Caco-2 (cell line): Measurements from ENCODE around the gene DCTD. TPM values are rescaled to one million over a fixed set of nuclear protein-coding genes. Genes with fewer than 3 reads are reported as not detected.

ENCODE experiments used
- BruUV-seq: library from RNA; stranded (reverse); fragments of 400-500 nt; replicated peaks from 2 replicates; lab custom pipeline; 2021; lab: Mats Ljungman, UMichigan
- CTCF ChIA-PET: fragments of 300-600 bp; sonication (Branson Sonifier 250); formaldehyde crosslinking; loops from one replicate; lab custom pipeline; 2022; ENCODE audit warnings: antibody characterized with exemption; lab: Charles Lee
- POLR2A ChIA-PET: fragments of 300-600 bp; sonication (Branson Sonifier 250); formaldehyde crosslinking; loops from one replicate; lab custom pipeline; 2022; ENCODE audit warnings: antibody characterized with exemption; lab: Charles Lee
- DNase-seq, 2 experiments: peaks; one replicate each; pipeline versions ENCODE4 v3.0.0 to v3.0.0-alpha.2; 2020 to 2022
- H3K27me3 ChIP-seq: replicated peaks from 2 replicates; pipeline ENCODE4 v1.6.0; 2011; ENCODE audit warnings: low read length; ENCODE audit not compliant: control insufficient read depth, insufficient read depth
- H3K36me3 ChIP-seq: 2 replicates; pipeline ENCODE4 v1.5.1; 2011; ENCODE audit warnings: low read length; ENCODE audit not compliant: control insufficient read depth, insufficient read depth
- H3K4me1 ChIP-seq: fragments of 250-450 bp; sonication (Bioruptor Pico); 2 replicates; pipeline ENCODE4 v1.5.1; 2020; ENCODE audit warnings: mild to moderate bottlenecking
- H3K4me3 ChIP-seq: 2 replicates; pipeline ENCODE4 v1.5.1; 2011; ENCODE audit warnings: low read depth, mild to moderate bottlenecking, control low read depth, low read length
- H3K9me3 ChIP-seq: fragments of 250-450 bp; sonication (Bioruptor Pico); 2 replicates; pipeline ENCODE4 v1.5.1; 2020; ENCODE audit warnings: mild to moderate bottlenecking, moderate library complexity
- H3K27ac Mint-ChIP-seq: one replicate; pipeline ENCODE4 v1.8.0; 2022; ENCODE audit warnings: mixed read lengths; ENCODE audit not compliant: unreplicated experiment
- H3K27me3 Mint-ChIP-seq: one replicate; pipeline ENCODE4 v1.8.0; 2022; ENCODE audit warnings: mixed read lengths; ENCODE audit not compliant: insufficient read depth, unreplicated experiment
- H3K36me3 Mint-ChIP-seq: one replicate; pipeline ENCODE4 v1.8.0; 2022; ENCODE audit warnings: mild to moderate bottlenecking, mixed read lengths; ENCODE audit not compliant: insufficient read depth, unreplicated experiment
- H3K4me1 Mint-ChIP-seq: one replicate; pipeline ENCODE4 v1.8.0; 2022; ENCODE audit warnings: low read depth, mixed read lengths; ENCODE audit not compliant: unreplicated experiment
- H3K4me3 Mint-ChIP-seq: one replicate; pipeline ENCODE4 v1.8.0; 2022; ENCODE audit warnings: mild to moderate bottlenecking, moderate library complexity, mixed read lengths; ENCODE audit not compliant: unreplicated experiment
- H3K9me3 Mint-ChIP-seq: one replicate; pipeline ENCODE4 v1.8.0; 2022; ENCODE audit warnings: mixed read lengths; ENCODE audit not compliant: unreplicated experiment
- intact Hi-C: fragments of 100-400 bp; cut with micrococcal nuclease; formaldehyde crosslinking; loops from one replicate; pipeline ENCODE4 v1.10.0; 2022; ENCODE audit not compliant: unreplicated experiment
- total RNA-seq: library from RNA; stranded (reverse); gene quantifications from 2 replicates; pipeline ENCODE4 v1.2.3, GENCODE V29; 2022
- TF ChIP-seq, protein P1 (sequence below), 2 experiments: fragments of 200-600 bp in 1 of 2; IDR thresholded peaks; 1 replicate in 1 of 2; 2 replicates in 1 of 2; pipeline versions ENCODE4 v1.5.1 to v1.8.0; 2011 to 2022; ENCODE audit warnings: antibody characterized with exemption in 1 of 2, control low read depth in 1 of 2, inconsistent platforms in 1 of 2, low read depth in 1 of 2, low read length in 1 of 2, mild to moderate bottlenecking in 1 of 2, moderate library complexity in 1 of 2; ENCODE audit not compliant: insufficient read depth in 1 of 2, severe bottlenecking in 1 of 2, unreplicated experiment in 1 of 2

Gene DCTD
- total RNA-seq, 1 experiment from 2014 or later: 79.0 TPM

GRCh38 chr4:182881914-182882313 is 35.3 kb downstream of the DCTD start:
- no peaks in the 10 kb centered on the region for H3K9me3 Mint-ChIP-seq
- no peak for DNase-seq
- peaks cover 5% of the 10 kb centered on the region; the same call in 1 of the 2 replicates for H3K9me3 ChIP-seq
- TF ChIP-seq, protein P1, sequence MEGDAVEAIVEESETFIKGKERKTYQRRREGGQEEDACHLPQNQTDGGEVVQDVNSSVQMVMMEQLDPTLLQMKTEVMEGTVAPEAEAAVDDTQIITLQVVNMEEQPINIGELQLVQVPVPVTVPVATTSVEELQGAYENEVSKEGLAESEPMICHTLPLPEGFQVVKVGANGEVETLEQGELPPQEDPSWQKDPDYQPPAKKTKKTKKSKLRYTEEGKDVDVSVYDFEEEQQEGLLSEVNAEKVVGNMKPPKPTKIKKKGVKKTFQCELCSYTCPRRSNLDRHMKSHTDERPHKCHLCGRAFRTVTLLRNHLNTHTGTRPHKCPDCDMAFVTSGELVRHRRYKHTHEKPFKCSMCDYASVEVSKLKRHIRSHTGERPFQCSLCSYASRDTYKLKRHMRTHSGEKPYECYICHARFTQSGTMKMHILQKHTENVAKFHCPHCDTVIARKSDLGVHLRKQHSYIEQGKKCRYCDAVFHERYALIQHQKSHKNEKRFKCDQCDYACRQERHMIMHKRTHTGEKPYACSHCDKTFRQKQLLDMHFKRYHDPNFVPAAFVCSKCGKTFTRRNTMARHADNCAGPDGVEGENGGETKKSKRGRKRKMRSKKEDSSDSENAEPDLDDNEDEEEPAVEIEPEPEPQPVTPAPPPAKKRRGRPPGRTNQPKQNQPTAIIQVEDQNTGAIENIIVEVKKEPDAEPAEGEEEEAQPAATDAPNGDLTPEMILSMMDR (IDR thresholded peaks at IDR 0.05; ENCODE audit: insufficient read depth in 1 of 2, low read depth in 1 of 2, low read length in 1 of 2, severe bottlenecking in 1 of 2, unreplicated experiment in 1 of 2): no peak
- ChIA-PET POLR2A (no interaction called here), CTCF (no interaction called here)
- H3K4me3 ChIP-seq: no peak overlapping the region
- H3K27me3 Mint-ChIP-seq: no peaks in the 10 kb centered on the region
- H3K27me3 ChIP-seq: no peaks in the 10 kb centered on the region
- intact Hi-C loops: no loop called here
- no peaks in the 10 kb centered on the region; the same call in 1 of the 2 replicates for H3K36me3 ChIP-seq
- H3K4me1 Mint-ChIP-seq: peaks cover 11% of the 10 kb centered on the region
- H3K36me3 Mint-ChIP-seq: peaks cover 10% of the 10 kb centered on the region
- no TSS peak for BruUV-seq
- H3K4me1 ChIP-seq: no peaks in the 10 kb centered on the region
- no peak overlapping the region for H3K27ac Mint-ChIP-seq
- H3K4me3 Mint-ChIP-seq: no peak overlapping the region

- Histone ChIP-seq H3K9me3 (peaks cover 5% of the 10 kb centered on the region; the same call in 1 of the 2 replicates), H3K36me3 (no peaks in the 10 kb centered on the region; the same call in 1 of the 2 replicates), H3K4me1 (no peaks in the 10 kb centered on the region), H3K4me3 (no peak overlapping the region), H3K27me3 (no peaks in the 10 kb centered on the region)
- DNase-seq: no peak
- intact Hi-C loops: no loop called here
- ChIA-PET CTCF (no interaction called here), POLR2A (no interaction called here)
- BruUV-seq: no TSS peak
- no peaks in the 10 kb centered on the region for H3K9me3 Mint-ChIP-seq
- no peaks in the 10 kb centered on the region for H3K27me3 Mint-ChIP-seq
- H3K4me1 Mint-ChIP-seq: peaks cover 11% of the 10 kb centered on the region
- H3K4me3 Mint-ChIP-seq: no peak overlapping the region
- H3K27ac Mint-ChIP-seq: no peak overlapping the region
- no peaks in the 10 kb centered on the region for H3K36me3 Mint-ChIP-seq
- TF ChIP-seq, protein P1 (IDR thresholded peaks at IDR 0.05; ENCODE audit: insufficient read depth in 1 of 2, low read depth in 1 of 2, low read length in 1 of 2, severe bottlenecking in 1 of 2, unreplicated experiment in 1 of 2): no peak
These were observed 36.5 kb downstream of the DCTD start for GRCh38 chr4:182880387-182881356.

- no peak overlapping the region for H3K27ac Mint-ChIP-seq
- no peaks in the 10 kb centered on the region for H3K4me1 ChIP-seq
- intact Hi-C loops: loop anchor here (5.0 kb wide), 1 partner anchor 382 kb away; no protein-coding TSS in a partner anchor
- no peak overlapping the region for H3K4me3 ChIP-seq
- DNase-seq: no peak
- peaks cover 2% of the 10 kb centered on the region; the same call in 1 of the 2 replicates for H3K9me3 ChIP-seq
- no peak overlapping the region for H3K4me3 Mint-ChIP-seq
- no peaks in the 10 kb centered on the region for H3K27me3 ChIP-seq
- BruUV-seq: no TSS peak
- ChIA-PET POLR2A (no interaction called here), CTCF (no interaction called here)
- H3K36me3 Mint-ChIP-seq: no peaks in the 10 kb centered on the region
- no peaks in the 10 kb centered on the region for H3K27me3 Mint-ChIP-seq
- TF ChIP-seq, protein P1 (IDR thresholded peaks at IDR 0.05; ENCODE audit: insufficient read depth in 1 of 2, low read depth in 1 of 2, low read length in 1 of 2, severe bottlenecking in 1 of 2, unreplicated experiment in 1 of 2): no peak
- no peaks in the 10 kb centered on the region; the same call in 1 of the 2 replicates for H3K36me3 ChIP-seq
- no peaks in the 10 kb centered on the region for H3K9me3 Mint-ChIP-seq
- H3K4me1 Mint-ChIP-seq: peaks cover 11% of the 10 kb centered on the region
These were observed 37.3 kb downstream of the DCTD start for GRCh38 chr4:182879913-182880312.
